Osteocyte (in vitro differentiated cells): Measurements from ENCODE around the gene S100A10. TPM values are rescaled to one million over a fixed set of nuclear protein-coding genes. Genes with fewer than 3 reads are reported as not detected.

ENCODE experiments used
- DNase-seq: peaks from one replicate; pipeline ENCODE4 v3.0.0; 2021; ENCODE audit warnings: mixed read lengths; ENCODE audit not compliant: unreplicated experiment; ENCODE audit errors: extremely low spot score
- H3K27ac Mint-ChIP-seq: one replicate; pipeline ENCODE4 v1.8.0; 2021; ENCODE audit warnings: mild to moderate bottlenecking, mixed read lengths; ENCODE audit not compliant: unreplicated experiment
- H3K27me3 Mint-ChIP-seq: one replicate; pipeline ENCODE4 v1.8.0; 2021; ENCODE audit warnings: mixed read lengths; ENCODE audit not compliant: unreplicated experiment
- H3K36me3 Mint-ChIP-seq: one replicate; pipeline ENCODE4 v1.8.0; 2021; ENCODE audit warnings: mixed read lengths; ENCODE audit not compliant: unreplicated experiment
- H3K4me1 Mint-ChIP-seq: one replicate; pipeline ENCODE4 v1.8.0; 2021; ENCODE audit warnings: mixed read lengths; ENCODE audit not compliant: unreplicated experiment
- H3K4me3 Mint-ChIP-seq: one replicate; pipeline ENCODE4 v1.8.0; 2021; ENCODE audit warnings: mild to moderate bottlenecking, moderate library complexity, mixed read lengths; ENCODE audit not compliant: unreplicated experiment
- H3K9me3 Mint-ChIP-seq: one replicate; pipeline ENCODE4 v1.8.0; 2021; ENCODE audit warnings: mixed read lengths; ENCODE audit not compliant: unreplicated experiment
- CTCF ChIP-seq: fragments of 200-600 bp; sonication (generic); IDR thresholded peaks from 2 replicates; pipeline ENCODE4 v1.5.0; 2021; ENCODE audit warnings: antibody characterized with exemption, mild to moderate bottlenecking, moderate library complexity
- total RNA-seq: library from RNA; stranded (reverse); gene quantifications from 2 replicates; pipeline ENCODE4 v1.2.1, GENCODE V29; 2021

The S100A10 gene
- total RNA-seq, 1 donor from 2014 or later = 234 TPM

GRCh38 chr1:151963288-151963687, 30.4 kb downstream of the S100A10 start:
- no peaks in the 10 kb centered on the region for H3K27me3 Mint-ChIP-seq
- no peak for DNase-seq
- no peak overlapping the region for H3K27ac Mint-ChIP-seq
- H3K4me1 Mint-ChIP-seq = peaks cover 2% of the 10 kb centered on the region
- H3K9me3 Mint-ChIP-seq = no peaks in the 10 kb centered on the region
- no peak overlapping the region for H3K4me3 Mint-ChIP-seq
- no peak for TF ChIP-seq CTCF
- H3K36me3 Mint-ChIP-seq = no peaks in the 10 kb centered on the region

- H3K27me3 Mint-ChIP-seq = peaks cover under 1% of the 10 kb centered on the region
These were observed 31.8 kb downstream of the S100A10 start for GRCh38 chr1:151961833-151962232.

GRCh38 chr1:151960780-151961513, 32.7 kb downstream of the S100A10 start:
- no peaks in the 10 kb centered on the region for H3K36me3 Mint-ChIP-seq
- no peaks in the 10 kb centered on the region for H3K4me1 Mint-ChIP-seq
- no peak overlapping the region for H3K27ac Mint-ChIP-seq
- no peak for TF ChIP-seq CTCF
- H3K27me3 Mint-ChIP-seq = peaks cover 5% of the 10 kb centered on the region
- no peak for DNase-seq
- no peak overlapping the region for H3K4me3 Mint-ChIP-seq
- H3K9me3 Mint-ChIP-seq = no peaks in the 10 kb centered on the region

More at GRCh38 chr1:151961833-151962232, 31.8 kb downstream of the S100A10 start:
- H3K27ac Mint-ChIP-seq = no peak overlapping the region
- no peak for DNase-seq
- no peaks in the 10 kb centered on the region for H3K9me3 Mint-ChIP-seq
- TF ChIP-seq CTCF = no peak
- no peak overlapping the region for H3K4me3 Mint-ChIP-seq
- no peaks in the 10 kb centered on the region for H3K36me3 Mint-ChIP-seq
- H3K4me1 Mint-ChIP-seq = no peaks in the 10 kb centered on the region

- DNase-seq = no peak
- Mint-ChIP-seq H3K4me3 (no peak overlapping the region), H3K27ac (no peak overlapping the region), H3K4me1 (no peaks in the 10 kb centered on the region), H3K27me3 (peaks cover 5% of the 10 kb centered on the region), H3K9me3 (no peaks in the 10 kb centered on the region), H3K36me3 (no peaks in the 10 kb centered on the region)
- TF ChIP-seq CTCF = no peak
These were observed 34.7 kb downstream of the S100A10 start for GRCh38 chr1:151958959-151959358.

- no peak for TF ChIP-seq CTCF
- no peak for DNase-seq
- Mint-ChIP-seq H3K4me3 (no peak overlapping the region), H3K27ac (no peak overlapping the region), H3K4me1 (no peaks in the 10 kb centered on the region), H3K36me3 (no peaks in the 10 kb centered on the region), H3K9me3 (no peaks in the 10 kb centered on the region), H3K27me3 (peaks cover 5% of the 10 kb centered on the region)
These were observed 36.6 kb downstream of the S100A10 start for GRCh38 chr1:151956957-151957497.
